Posterior cingulate gyrus (tissue), 11 donors: ENCODE data around the gene NINJ2.

Source experiments
- DNase-seq, 10 donors: peaks; one replicate each; pipeline versions ENCODE4 v3.0.0 to v3.0.0-alpha.2; 2020 to 2021; ENCODE audit warnings: mixed read lengths in 3 of 10
- intact Hi-C: fragments of 100-400 bp; cut with DNase I; formaldehyde crosslinking; loops from one replicate; pipeline ENCODE4 v1.15.1; 2023

The NINJ2 gene

DNA sequence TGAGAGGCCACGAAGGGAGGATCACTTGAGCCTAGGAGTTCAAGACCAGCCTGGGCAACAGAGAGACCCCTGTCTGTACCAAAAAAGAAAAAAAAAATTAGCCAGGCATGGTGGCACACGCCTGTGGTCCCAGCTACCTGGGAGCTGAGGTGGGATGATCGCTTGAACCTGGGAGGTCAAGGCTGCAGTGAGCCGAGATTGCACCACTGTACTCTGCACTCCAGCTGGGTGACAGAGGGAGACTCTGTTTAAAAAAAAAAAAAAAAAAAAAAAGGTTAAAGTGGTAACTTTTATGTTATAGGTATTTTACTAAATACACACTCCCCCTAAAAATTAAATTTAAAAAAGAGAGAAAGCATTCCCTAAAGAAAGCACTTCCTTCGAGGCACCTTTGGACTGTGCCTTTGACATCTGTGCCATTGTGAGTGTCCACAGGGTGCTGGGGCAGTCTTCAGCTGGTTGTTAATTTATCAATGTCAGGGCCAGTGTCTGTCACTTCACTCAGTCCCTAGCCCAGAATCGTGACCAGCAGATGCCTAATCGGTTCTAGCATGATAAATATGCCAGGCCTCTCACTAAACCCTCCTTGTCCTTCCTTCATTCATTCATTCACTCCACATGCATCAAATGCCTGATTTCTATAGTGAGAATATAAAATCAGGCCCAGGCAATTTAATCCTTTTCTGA, 140.4 kb downstream of the NINJ2 start:
- no peak for DNase-seq
- intact Hi-C loops, result no loop called here

DNA sequence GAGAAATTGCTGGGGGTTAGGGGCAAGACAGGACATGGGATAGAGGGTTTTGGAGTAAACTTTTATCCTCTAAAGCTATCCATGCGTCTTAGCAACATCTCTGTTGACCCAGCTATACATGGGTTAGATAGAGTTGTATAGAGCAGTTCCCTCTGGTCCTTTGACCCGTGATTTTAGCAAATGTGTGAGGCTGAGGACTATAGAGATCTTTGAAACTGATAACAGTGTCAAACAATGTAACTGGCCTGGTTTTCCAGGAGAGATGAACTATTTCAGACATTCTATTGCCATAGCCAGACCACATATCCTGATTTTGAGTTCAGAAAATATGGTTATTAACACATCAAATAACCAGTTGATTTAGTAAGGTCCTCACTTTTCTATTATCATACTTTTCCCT, 143.1 kb downstream of the NINJ2 start:
- intact Hi-C loops, result no loop called here
- DNase-seq, result no peak

DNA sequence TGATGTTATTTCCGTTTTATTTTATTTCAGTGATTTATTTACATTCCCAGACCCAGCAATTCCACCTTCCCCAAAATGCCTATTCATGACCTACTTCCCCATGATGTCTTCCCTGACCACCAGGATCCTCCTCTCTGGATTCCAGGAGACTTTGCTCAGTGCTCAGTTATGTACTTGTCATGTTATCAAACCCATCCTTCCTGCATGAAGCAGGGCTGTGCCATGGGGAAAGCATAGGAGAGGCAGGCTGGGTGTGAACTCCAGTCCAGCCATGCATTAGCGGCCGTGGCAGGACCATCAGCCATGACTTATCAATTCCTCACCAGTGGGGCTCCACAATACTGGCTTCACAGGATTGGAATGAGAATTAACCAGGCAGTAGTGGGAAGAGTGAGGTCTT, 145.7 kb downstream of the NINJ2 start:
- intact Hi-C loops, result no loop called here
- no peak for DNase-seq
